Measurements from ENCODE around the gene TTLL13. TPM values are rescaled to one million over a fixed set of nuclear protein-coding genes. Genes with fewer than 3 reads are reported as not detected.

TTLL13 gene
- total and polyA plus RNA-seq, 2 of the 8 experiments (the other 6 are each of a cell fraction or from before 2014, with no cell fraction given) = 0.03 TPM; not detected in 1

DNA sequence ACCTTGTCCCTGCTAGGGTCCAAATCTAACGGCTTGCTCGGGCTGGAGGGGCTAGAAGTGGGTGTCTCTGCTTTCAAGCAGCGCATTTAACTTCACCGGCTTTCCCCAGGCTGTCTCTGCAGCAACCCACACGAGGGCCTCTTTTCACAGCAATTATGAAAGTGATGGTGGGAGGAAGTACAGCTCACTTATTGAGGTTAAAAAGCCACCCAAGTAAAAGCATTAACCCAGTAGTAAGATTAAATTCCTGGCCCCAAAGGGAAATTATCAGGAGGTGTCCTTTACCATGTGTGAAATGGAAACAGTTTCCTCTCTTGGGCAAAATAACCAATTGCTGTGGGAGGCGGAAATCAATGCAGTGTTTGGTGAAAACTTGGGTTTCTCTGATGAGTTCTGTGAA is 57.2 kb downstream of the TTLL13 start:
- Histone ChIP-seq H2AFZ (ENCODE audit: low read length) (no peak overlapping the region), H2BK5ac (ENCODE audit: low read depth, low read length) (no peak overlapping the region), H2BK12ac (ENCODE audit: low read depth, low read length) (no peak overlapping the region), H4K8ac (ENCODE audit: extremely low read depth, insufficient read depth, low read length) (no peak overlapping the region), H3K18ac (ENCODE audit: extremely low read depth, low read length) (no peak overlapping the region), H3K27me3 (replicated peaks in 1 of 4; ENCODE audit: control insufficient read depth in 3 of 4, extremely low read depth in 1 of 4, insufficient read depth in 3 of 4, low read length in 3 of 4) (no peaks in the 10 kb centered on the region), H2BK20ac (ENCODE audit: low read length) (no peak overlapping the region), H3K14ac (ENCODE audit: insufficient read length) (no peak overlapping the region), H3K4me1 (replicated peaks in 1 of 4; ENCODE audit: control insufficient read depth in 3 of 4, insufficient read depth in 4 of 4, low read length in 3 of 4) (peaks cover 0 to under 1% (median 0%) of the 10 kb centered on the region in 4 experiments; a peak in 1 of 7 replicates), H2BK120ac (replicated peaks; ENCODE audit: low read depth, low read length) (no peak overlapping the region), H3K79me2 (ENCODE audit: control insufficient read depth in 1 of 2, insufficient read depth in 2 of 2, low read length in 2 of 2) (no peaks in the 10 kb centered on the region), H3K4me3 (ENCODE audit: extremely low read depth in 1 of 4, insufficient read depth in 2 of 4, low read depth in 3 of 4, low read length in 4 of 4) (no peak overlapping the region), H4K20me1 (replicated peaks in 1 of 2; ENCODE audit: control insufficient read depth in 1 of 2, insufficient read depth in 2 of 2, low read length in 2 of 2) (no peaks in the 10 kb centered on the region), H3K23ac (ENCODE audit: insufficient read length) (no peak overlapping the region), H3K27ac (ENCODE audit: low read depth, low read length) (no peak overlapping the region), H2BK15ac (ENCODE audit: low read length) (no peak overlapping the region), H3K23me2 (ENCODE audit: low read depth, low read length) (no peaks in the 10 kb centered on the region; the same call in 1 of the 2 replicates), H4K91ac (replicated peaks; ENCODE audit: insufficient read length, low read length) (no peak overlapping the region), H3K79me1 (ENCODE audit: low read depth, low read length) (no peaks in the 10 kb centered on the region), H2AK5ac (ENCODE audit: low read depth, low read length) (no peak overlapping the region), H3K36me3 (ENCODE audit: control insufficient read depth in 2 of 4, insufficient read depth in 4 of 4, low read length in 3 of 4) (no peaks in the 10 kb centered on the region; a peak in 1 of 8 replicates), H3K4me2 (ENCODE audit: insufficient read depth in 1 of 2, low read depth in 2 of 2, low read length in 2 of 2) (no peak overlapping the region), H4K5ac (ENCODE audit: insufficient read length, low read depth, low read length) (no peak overlapping the region), H3K56ac (replicated peaks; ENCODE audit: insufficient read length, low read depth, low read length) (no peak overlapping the region), H3K4ac (replicated peaks; ENCODE audit: insufficient read length, low read depth, low read length) (no peak overlapping the region), H3K9ac (replicated peaks in 1 of 4; ENCODE audit: extremely low read depth in 1 of 4, low read depth in 3 of 4, low read length in 3 of 4) (no peak overlapping the region), H3K9me3 (ENCODE audit: insufficient read depth in 2 of 2, low read depth in 1 of 2, low read length in 1 of 2) (no peaks in the 10 kb centered on the region)
- DNase-seq (ENCODE audit: low read depth in 1 of 2, low spot score in 2 of 2) (no peak), FAIRE-seq (no peak)
- ChIA-PET POLR2A (ENCODE audit: partially characterized antibody) (no interaction called here), CTCF (ENCODE audit: partially characterized antibody) (interaction anchor here (0.9 to 7.3 kb wide), 6 partner anchors 11 to 176 kb away, joined by 3 to 42 read pairs (median 8); no protein-coding TSS in a partner anchor)
- WGBS, 2 experiments (ENCODE audit: extremely low coverage in 1 of 2, insufficient coverage in 1 of 2, insufficient read length in 1 of 2, insufficient replicate concordance in 2 of 2, low coverage in 1 of 2, low lambda C conversion rate in 2 of 2, missing lambda C conversion rate in 1 of 2) = 82% methylated on average over 6 of the region's 6 CpGs; no CpG with 5 or more reads in 1 of the 2 experiments
- no peak for TF ChIP-seq KDM1A (IDR thresholded peaks at IDR 0.05; ENCODE audit: borderline replicate concordance, low read length)
- TF ChIP-seq EGR1 (IDR thresholded peaks at IDR 0.05; ENCODE audit: borderline replicate concordance, low read depth, low read length) = no peak
